ENCODE results near the gene CDC42EP4. TPM values are rescaled to one million over a fixed set of nuclear protein-coding genes. Genes with fewer than 3 reads are reported as not detected.

Gene CDC42EP4
- total RNA-seq (76.9 TPM), polyA plus RNA-seq (ENCODE audit: insufficient read depth, low read depth, low replicate concordance) (26.2 TPM)
- long read RNA-seq, donor 1, transcript CDC42EP4-205 (2 exons, 1,022 nt) = minor isoform, 5 of 13 reads
- long read RNA-seq, donor 1, transcript CDC42EP4-201 (2 exons, 3,272 nt) = major isoform, 8 of 13 reads
- long read RNA-seq, donor 1, partial matches to known transcripts = 0 of 13 reads
- long read RNA-seq, donor 1, other reads (novel, unspliced or antisense) = 0 of 13 reads
- long read RNA-seq, donor 2, transcript CDC42EP4-201 (2 exons, 3,272 nt) = major isoform, 19 of 21 reads
- long read RNA-seq, donor 2, partial matches to known transcripts = 0 of 21 reads
- long read RNA-seq, donor 2, other reads (novel, unspliced or antisense) = 0 of 21 reads
- long read RNA-seq, donor 3, transcript CDC42EP4-201 (2 exons, 3,272 nt) = major isoform, 17 of 21 reads
- long read RNA-seq, donor 3, partial matches to known transcripts = 0 of 21 reads
- long read RNA-seq, donor 3, other reads (novel, unspliced or antisense) = 0 of 21 reads
- long read RNA-seq, donor 4, transcript CDC42EP4-201 (2 exons, 3,272 nt) = major isoform, 14 of 16 reads
- long read RNA-seq, donor 4, partial matches to known transcripts = 0 of 16 reads
- long read RNA-seq, donor 4, other reads (novel, unspliced or antisense) = 0 of 16 reads
- long read RNA-seq, donor 5 = 0 reads
- long read RNA-seq, donor 6, partial matches to known transcripts = 0 of 2 reads
- long read RNA-seq, donor 6, other reads (novel, unspliced or antisense) = 0 of 2 reads
- long read RNA-seq, donor 7, transcript CDC42EP4-205 (2 exons, 1,022 nt) = minor isoform, 8 of 123 reads
- long read RNA-seq, donor 7, transcript CDC42EP4-201 (2 exons, 3,272 nt) = major isoform, 59 of 123 reads
- long read RNA-seq, donor 7, partial matches to known transcripts = 0 of 123 reads
- long read RNA-seq, donor 7, other reads (novel, unspliced or antisense) = 56 of 123 reads
- long read RNA-seq, donor 8, transcript CDC42EP4-201 (2 exons, 3,272 nt) = major isoform, 12 of 15 reads
- long read RNA-seq, donor 8, partial matches to known transcripts = 0 of 15 reads
- long read RNA-seq, donor 8, other reads (novel, unspliced or antisense) = 0 of 15 reads
- long read RNA-seq, donor 9, transcript CDC42EP4-205 (2 exons, 1,022 nt) = minor isoform, 5 of 54 reads
- long read RNA-seq, donor 9, transcript CDC42EP4-201 (2 exons, 3,272 nt) = major isoform, 7 of 54 reads
- long read RNA-seq, donor 9, partial matches to known transcripts = 42 of 54 reads
- long read RNA-seq, donor 9, other reads (novel, unspliced or antisense) = 0 of 54 reads
- long read RNA-seq, donor 10, transcript CDC42EP4-201 (2 exons, 3,272 nt) = major isoform, 16 of 21 reads
- long read RNA-seq, donor 10, transcript CDC42EP4-205 (2 exons, 1,022 nt) = minor isoform, 5 of 21 reads
- long read RNA-seq, donor 10, partial matches to known transcripts = 0 of 21 reads
- long read RNA-seq, donor 10, other reads (novel, unspliced or antisense) = 0 of 21 reads

- intact Hi-C loops (cut with DNase I) = no loop called here
- no peaks in the 10 kb centered on the region for H3K36me3 ChIP-seq (ENCODE audit: control insufficient read depth in 2 of 3, insufficient read depth in 3 of 3, low read length in 3 of 3)
- peak within 1 kb of the TSS; percentile 78 to 97 (median 97) for H3K9ac ChIP-seq (ENCODE audit: low read length in 3 of 3)
- FAIRE-seq (no peak), DNase-seq (peak; percentile 97 to 98 (median 98))
- H3K27ac ChIP-seq (ENCODE audit: low read depth in 2 of 2, low read length in 2 of 2) = peak within 1 kb of the TSS; percentile 97 to 98
- H3K9me3 ChIP-seq (ENCODE audit: control insufficient read depth in 2 of 3, insufficient read depth in 1 of 3, low read length in 3 of 3) = no peaks in the 10 kb centered on the region
- TF ChIP-seq CTCF (IDR thresholded peaks at IDR 0.05; ENCODE audit: borderline replicate concordance, extremely low read depth, insufficient read depth) = no peak
- no peaks in the 10 kb centered on the region for H3K27me3 ChIP-seq (ENCODE audit: control insufficient read depth, insufficient read depth, low read length)
- peaks cover 0 to 18% (median 9%) of the 10 kb centered on the region in 3 donors for H3K4me1 ChIP-seq (ENCODE audit: control insufficient read depth in 2 of 3, insufficient read depth in 2 of 3, low read depth in 1 of 3, low read length in 3 of 3)
- peak within 1 kb of the TSS; percentile 90 to 95 (median 92) for H3K4me3 ChIP-seq (ENCODE audit: low read length in 3 of 3)
Observed at GRCh38 chr17:73311781-73312641, at the start of gene CDC42EP4. TSS of gene CDC42EP4 (minus strand) at chr17:73312001. CDS start at chr17:73286500, 25,501 bp downstream.

- H3K4me1 ChIP-seq (ENCODE audit: control insufficient read depth in 2 of 3, insufficient read depth in 2 of 3, low read depth in 1 of 3, low read length in 3 of 3) = no peaks in the 10 kb centered on the region
- H3K27ac ChIP-seq (ENCODE audit: low read depth in 2 of 2, low read length in 2 of 2) = no peak overlapping the region
- peak; percentile 59 to 92 (median 89) for DNase-seq
- no peak for FAIRE-seq
- H3K9ac ChIP-seq (ENCODE audit: low read length in 3 of 3) = no peak overlapping the region
- TF ChIP-seq CTCF (IDR thresholded peaks at IDR 0.05; ENCODE audit: borderline replicate concordance, extremely low read depth, insufficient read depth) = no peak
- H3K4me3 ChIP-seq (ENCODE audit: low read length in 3 of 3) = no peak overlapping the region
- intact Hi-C loops (cut with DNase I) = no loop called here
- no peaks in the 10 kb centered on the region for H3K9me3 ChIP-seq (ENCODE audit: control insufficient read depth in 2 of 3, insufficient read depth in 1 of 3, low read length in 3 of 3)
- H3K27me3 ChIP-seq (ENCODE audit: control insufficient read depth, insufficient read depth, low read length) = no peaks in the 10 kb centered on the region
- H3K36me3 ChIP-seq (ENCODE audit: control insufficient read depth in 2 of 3, insufficient read depth in 3 of 3, low read length in 3 of 3) = no peaks in the 10 kb centered on the region
Observed at GRCh38 chr17:73360961-73361761, 49.4 kb upstream of the CDC42EP4 start.
